GM23338 (cell line): ENCODE measurements around the gene USP15.

Experiments
- EZH2 ChIP-seq: fragments of 200-600 bp; sonication (generic); IDR thresholded peaks from one replicate; pipeline ENCODE4 v1.8.0; 2017; ENCODE audit warnings: antibody characterized with exemption, mild to moderate bottlenecking, low read depth; ENCODE audit not compliant: unreplicated experiment
- EZH2phosphoT487 ChIP-seq: fragments of 200-600 bp; sonication (generic); IDR thresholded peaks from one replicate; pipeline ENCODE4 v1.8.1; 2018; ENCODE audit warnings: antibody characterized with exemption; ENCODE audit not compliant: unreplicated experiment
- JUNB ChIP-seq: IDR thresholded peaks from one replicate; pipeline ENCODE4 v1.6.1; 2016; ENCODE audit warnings: antibody characterized with exemption; ENCODE audit not compliant: unreplicated experiment
- POLR2AphosphoS5 ChIP-seq: IDR thresholded peaks from 2 replicates; pipeline ENCODE4 v1.6.1; 2016; ENCODE audit warnings: antibody characterized with exemption, low read depth
- STAT1 ChIP-seq: IDR thresholded peaks from one replicate; pipeline ENCODE4 v1.6.1; 2016; ENCODE audit warnings: antibody characterized with exemption; ENCODE audit not compliant: unreplicated experiment
- TF ChIP-seq, protein P1 (sequence below), 2 experiments: fragments of 200-600 bp in 1 of 2; sonication (generic) in 1 of 2; conservative IDR thresholded peaks; 2 replicates each; pipeline versions ENCODE4 v1.5.1 to v1.6.1; 2016 to 2017; ENCODE audit warnings: antibody characterized with exemption in 2 of 2, low read depth in 2 of 2, mild to moderate bottlenecking in 2 of 2, moderate library complexity in 1 of 2
- TF ChIP-seq, protein P2 (sequence below): IDR thresholded peaks from one replicate; pipeline ENCODE4 v1.6.1; 2018; ENCODE audit warnings: antibody characterized with exemption; ENCODE audit not compliant: unreplicated experiment
- TF ChIP-seq, protein P3 (sequence below): IDR thresholded peaks from 2 replicates; pipeline ENCODE4 v1.6.1; 2016; ENCODE audit warnings: antibody characterized with exemption

DNA sequence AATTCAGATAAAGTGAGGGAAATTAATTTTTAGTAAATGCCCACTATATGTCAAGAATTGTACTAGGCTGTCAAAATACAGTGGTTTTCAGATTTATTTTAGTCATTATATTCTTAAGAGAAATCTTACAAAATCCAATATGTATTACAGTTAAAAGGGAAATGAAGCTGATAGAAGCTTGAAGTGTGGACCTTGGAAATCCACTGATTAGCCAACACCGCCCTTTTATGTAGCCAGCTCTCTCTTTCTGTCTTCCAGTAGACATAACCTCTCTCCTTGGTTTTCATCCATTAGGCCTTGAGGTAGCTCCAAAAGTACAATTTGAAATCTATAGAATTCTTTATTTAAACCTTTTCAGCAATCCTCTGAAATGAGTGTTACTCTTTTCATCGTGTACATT is 63.2 kb downstream of the USP15 start:
- TF ChIP-seq POLR2AphosphoS5 (no peak), EZH2 (no peak), EZH2phosphoT487 (no peak), STAT1 (no peak), JUNB (no peak)
- TF ChIP-seq, protein P1, sequence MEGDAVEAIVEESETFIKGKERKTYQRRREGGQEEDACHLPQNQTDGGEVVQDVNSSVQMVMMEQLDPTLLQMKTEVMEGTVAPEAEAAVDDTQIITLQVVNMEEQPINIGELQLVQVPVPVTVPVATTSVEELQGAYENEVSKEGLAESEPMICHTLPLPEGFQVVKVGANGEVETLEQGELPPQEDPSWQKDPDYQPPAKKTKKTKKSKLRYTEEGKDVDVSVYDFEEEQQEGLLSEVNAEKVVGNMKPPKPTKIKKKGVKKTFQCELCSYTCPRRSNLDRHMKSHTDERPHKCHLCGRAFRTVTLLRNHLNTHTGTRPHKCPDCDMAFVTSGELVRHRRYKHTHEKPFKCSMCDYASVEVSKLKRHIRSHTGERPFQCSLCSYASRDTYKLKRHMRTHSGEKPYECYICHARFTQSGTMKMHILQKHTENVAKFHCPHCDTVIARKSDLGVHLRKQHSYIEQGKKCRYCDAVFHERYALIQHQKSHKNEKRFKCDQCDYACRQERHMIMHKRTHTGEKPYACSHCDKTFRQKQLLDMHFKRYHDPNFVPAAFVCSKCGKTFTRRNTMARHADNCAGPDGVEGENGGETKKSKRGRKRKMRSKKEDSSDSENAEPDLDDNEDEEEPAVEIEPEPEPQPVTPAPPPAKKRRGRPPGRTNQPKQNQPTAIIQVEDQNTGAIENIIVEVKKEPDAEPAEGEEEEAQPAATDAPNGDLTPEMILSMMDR (conservative IDR thresholded peaks at IDR 0.05; ENCODE audit: low read depth in 2 of 2), result no peak
- TF ChIP-seq, protein P2, sequence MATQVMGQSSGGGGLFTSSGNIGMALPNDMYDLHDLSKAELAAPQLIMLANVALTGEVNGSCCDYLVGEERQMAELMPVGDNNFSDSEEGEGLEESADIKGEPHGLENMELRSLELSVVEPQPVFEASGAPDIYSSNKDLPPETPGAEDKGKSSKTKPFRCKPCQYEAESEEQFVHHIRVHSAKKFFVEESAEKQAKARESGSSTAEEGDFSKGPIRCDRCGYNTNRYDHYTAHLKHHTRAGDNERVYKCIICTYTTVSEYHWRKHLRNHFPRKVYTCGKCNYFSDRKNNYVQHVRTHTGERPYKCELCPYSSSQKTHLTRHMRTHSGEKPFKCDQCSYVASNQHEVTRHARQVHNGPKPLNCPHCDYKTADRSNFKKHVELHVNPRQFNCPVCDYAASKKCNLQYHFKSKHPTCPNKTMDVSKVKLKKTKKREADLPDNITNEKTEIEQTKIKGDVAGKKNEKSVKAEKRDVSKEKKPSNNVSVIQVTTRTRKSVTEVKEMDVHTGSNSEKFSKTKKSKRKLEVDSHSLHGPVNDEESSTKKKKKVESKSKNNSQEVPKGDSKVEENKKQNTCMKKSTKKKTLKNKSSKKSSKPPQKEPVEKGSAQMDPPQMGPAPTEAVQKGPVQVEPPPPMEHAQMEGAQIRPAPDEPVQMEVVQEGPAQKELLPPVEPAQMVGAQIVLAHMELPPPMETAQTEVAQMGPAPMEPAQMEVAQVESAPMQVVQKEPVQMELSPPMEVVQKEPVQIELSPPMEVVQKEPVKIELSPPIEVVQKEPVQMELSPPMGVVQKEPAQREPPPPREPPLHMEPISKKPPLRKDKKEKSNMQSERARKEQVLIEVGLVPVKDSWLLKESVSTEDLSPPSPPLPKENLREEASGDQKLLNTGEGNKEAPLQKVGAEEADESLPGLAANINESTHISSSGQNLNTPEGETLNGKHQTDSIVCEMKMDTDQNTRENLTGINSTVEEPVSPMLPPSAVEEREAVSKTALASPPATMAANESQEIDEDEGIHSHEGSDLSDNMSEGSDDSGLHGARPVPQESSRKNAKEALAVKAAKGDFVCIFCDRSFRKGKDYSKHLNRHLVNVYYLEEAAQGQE, result no peak
- TF ChIP-seq, protein P3, sequence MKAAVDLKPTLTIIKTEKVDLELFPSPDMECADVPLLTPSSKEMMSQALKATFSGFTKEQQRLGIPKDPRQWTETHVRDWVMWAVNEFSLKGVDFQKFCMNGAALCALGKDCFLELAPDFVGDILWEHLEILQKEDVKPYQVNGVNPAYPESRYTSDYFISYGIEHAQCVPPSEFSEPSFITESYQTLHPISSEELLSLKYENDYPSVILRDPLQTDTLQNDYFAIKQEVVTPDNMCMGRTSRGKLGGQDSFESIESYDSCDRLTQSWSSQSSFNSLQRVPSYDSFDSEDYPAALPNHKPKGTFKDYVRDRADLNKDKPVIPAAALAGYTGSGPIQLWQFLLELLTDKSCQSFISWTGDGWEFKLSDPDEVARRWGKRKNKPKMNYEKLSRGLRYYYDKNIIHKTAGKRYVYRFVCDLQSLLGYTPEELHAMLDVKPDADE, result no peak
